Heart left ventricle (tissue), 16 donors: ENCODE results near the gene MYOF. TPM values are rescaled to one million over a fixed set of nuclear protein-coding genes. Genes with fewer than 3 reads are reported as not detected.

Source experiments
- ATAC-seq, 4 donors: fragments of 200-7000 bp; cut with Tn5 transposase; one replicate each; pipeline ENCODE4 v1.9.1; 2020 to 2022; ENCODE audit warnings: moderate library complexity in 4 of 4, mild to moderate bottlenecking in 3 of 4, moderate number of reproducible peaks in 1 of 4
- DNase-seq, 5 donors: peaks; one replicate each; pipeline ENCODE4 v3.0.0-alpha.2; 2020
- H3K27ac ChIP-seq, 12 donors: fragments of 200-600 bp; sonication (generic) in 4 of 12; one replicate each; pipeline versions ENCODE4 v1.5.0 to v1.8.0; 2016 to 2022; ENCODE audit warnings: mild to moderate bottlenecking in 2 of 12
- H3K27me3 ChIP-seq, 9 donors: fragments of 200-600 bp; sonication (generic) in 2 of 9; one replicate each; pipeline versions ENCODE4 v1.5.1 to v1.8.0; 2016 to 2022; ENCODE audit warnings: mild to moderate bottlenecking in 3 of 9
- H3K36me3 ChIP-seq, 9 donors: fragments of 200-600 bp; sonication (generic) in 2 of 9; one replicate each; pipeline versions ENCODE4 v1.5.0 to v1.8.0; 2018 to 2022; ENCODE audit warnings: mild to moderate bottlenecking in 2 of 9
- H3K4me1 ChIP-seq, 12 donors: fragments of 200-600 bp; sonication (generic) in 4 of 12; one replicate each; pipeline versions ENCODE4 v1.5.0 to v1.8.0; 2016 to 2022; ENCODE audit warnings: mild to moderate bottlenecking in 3 of 12
- H3K4me3 ChIP-seq, 12 donors: fragments of 200-600 bp; sonication (generic) in 4 of 12; one replicate each; pipeline versions ENCODE4 v1.5.0 to v1.8.0; 2017 to 2022; ENCODE audit warnings: mild to moderate bottlenecking in 9 of 12, moderate library complexity in 4 of 12
- H3K9me3 ChIP-seq, 12 donors: fragments of 200-600 bp; sonication (generic) in 4 of 12; one replicate each; pipeline versions ENCODE4 v1.5.0 to v1.8.0; 2016 to 2022; ENCODE audit warnings: mild to moderate bottlenecking in 1 of 12
- POLR2A ChIP-seq, 2 donors: fragments of 450-650 bp; IDR thresholded peaks; one replicate each; pipeline ENCODE4 v1.6.1; 2017; ENCODE audit warnings: antibody characterized with exemption in 2 of 2, mild to moderate bottlenecking in 2 of 2, moderate library complexity in 2 of 2
- WGBS, 4 donors: extraction: QIAGEN DNeasy Blood & Tissue Kit in 2 of 4; methylation state at CpG; one replicate each; pipeline versions ENCODE4 v1.1.5 to v1.1.7; 2013 to 2018; 5-methylcytosine and 5-hydroxymethylcytosine counted together
- intact Hi-C, 10 donors: fragments of 100-400 bp; cut with DNase I; formaldehyde crosslinking; loops; one replicate each; pipeline versions ENCODE4 v1.11.1 to v1.14.2; 2022
- polyA plus RNA-seq, 2 donors: library from polyadenylated mRNA; stranded (reverse); fragments of 200-250 nt; gene quantifications; one replicate each; pipeline ENCODE4 v1.2.3, GENCODE V29; 2013
- total RNA-seq, 9 donors: library from RNA; depleted of rRNA in 2 of 9; stranded (reverse); fragments of >200 nt in 2 of 9; fragmentation: NEBNext Ultra II Directional in 3 of 9; extraction: Animal tissue kit (Norgen Biotek cat#: 25700) in 3 of 9; gene quantifications; one replicate each; pipeline versions ENCODE4 v1.1.0 to v1.2.4, GENCODE V29; 2016 to 2023
- TF ChIP-seq, protein P1 (sequence below), 12 donors: fragments of 200-600 bp; sonication (generic) in 4 of 12; IDR thresholded peaks; one replicate each; pipeline versions ENCODE4 v1.5.0 to v1.8.0; 2018 to 2022; ENCODE audit warnings: antibody characterized with exemption in 12 of 12, mild to moderate bottlenecking in 5 of 12
- donor health status: ischemic (EF 13 %, LVEDD 7.1; RV severe dilation, severe dysfunction).
- donor health status: healthy with polysubstance abuse.
- donor health status: DM: no; HTN: yes; CAD: no.
- donor health status: DM: no; HTN: no; CAD: no.
- donor health status: ischemic (EF 25% LVEDD 6.9; RV normal size, moderate dysfunction).
- donor health status: ischemic (EF 25% LVEDD 5.7; RV mildly dilated, moderate dysfunction).
- donor health status: healthy.
- donor health status: DM: yes; HTN: yes; CAD: no.
- donor health status: ischemic (EF 35%, LVEDD 5.7; RV mildly dilated, moderate dysfunction).
- donor health status: nonischemic (EF 11% LVEDD 7.7; RV severe dilation, severe dysfunction).
- donor health status: DM: yes; HTN: yes; CAD: no.
- donor health status: PGD.
- donor health status: ischemic (EF 29% LVEDD 5.4; RV normal size, mild dysfunction).
- donor health status: nonischemic (EF 23%, LVEDD 6.1; RV moderate dilation, normal function).

The MYOF gene
- total and polyA plus RNA-seq, 11 donors = 13.2 to 64.5 (median 21.6) TPM

DNA sequence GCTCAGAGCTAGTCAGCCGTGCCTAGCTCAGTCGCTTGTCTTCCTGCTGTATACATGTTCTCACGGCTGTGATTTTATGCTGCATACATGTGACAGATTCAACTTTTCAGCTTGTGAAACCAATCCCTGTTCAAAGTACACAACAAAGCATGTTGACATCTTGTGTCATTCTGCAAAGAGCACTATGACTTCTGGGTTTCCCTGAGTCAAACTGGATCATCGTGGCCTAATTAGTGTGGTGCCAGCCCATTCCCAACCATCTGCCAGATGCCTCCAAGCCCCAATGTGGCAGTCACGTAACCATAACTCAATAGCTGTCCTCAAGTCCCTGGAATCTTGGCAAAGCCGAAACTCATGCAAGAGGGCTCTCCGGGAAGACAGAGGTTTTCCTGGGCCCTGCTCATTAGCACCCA, 144.8 kb downstream of the MYOF start:
- DNase-seq = no peak
- Histone ChIP-seq H3K9me3 (no peaks in the 10 kb centered on the region), H3K27me3 (no peaks in the 10 kb centered on the region), H3K4me1 (no peaks in the 10 kb centered on the region), H3K27ac (no peak overlapping the region), H3K36me3 (peaks cover 0 to 99% (median 94%) of the 10 kb centered on the region in 9 donors), H3K4me3 (no peak overlapping the region)
- ATAC-seq = no peak
- intact Hi-C loops = no loop called here
- TF ChIP-seq, protein P1, sequence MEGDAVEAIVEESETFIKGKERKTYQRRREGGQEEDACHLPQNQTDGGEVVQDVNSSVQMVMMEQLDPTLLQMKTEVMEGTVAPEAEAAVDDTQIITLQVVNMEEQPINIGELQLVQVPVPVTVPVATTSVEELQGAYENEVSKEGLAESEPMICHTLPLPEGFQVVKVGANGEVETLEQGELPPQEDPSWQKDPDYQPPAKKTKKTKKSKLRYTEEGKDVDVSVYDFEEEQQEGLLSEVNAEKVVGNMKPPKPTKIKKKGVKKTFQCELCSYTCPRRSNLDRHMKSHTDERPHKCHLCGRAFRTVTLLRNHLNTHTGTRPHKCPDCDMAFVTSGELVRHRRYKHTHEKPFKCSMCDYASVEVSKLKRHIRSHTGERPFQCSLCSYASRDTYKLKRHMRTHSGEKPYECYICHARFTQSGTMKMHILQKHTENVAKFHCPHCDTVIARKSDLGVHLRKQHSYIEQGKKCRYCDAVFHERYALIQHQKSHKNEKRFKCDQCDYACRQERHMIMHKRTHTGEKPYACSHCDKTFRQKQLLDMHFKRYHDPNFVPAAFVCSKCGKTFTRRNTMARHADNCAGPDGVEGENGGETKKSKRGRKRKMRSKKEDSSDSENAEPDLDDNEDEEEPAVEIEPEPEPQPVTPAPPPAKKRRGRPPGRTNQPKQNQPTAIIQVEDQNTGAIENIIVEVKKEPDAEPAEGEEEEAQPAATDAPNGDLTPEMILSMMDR (IDR thresholded peaks at IDR 0.05) = no peak
- TF ChIP-seq POLR2A (IDR thresholded peaks at IDR 0.05) = no peak
- WGBS, 4 donors = 83 to 94% (median 90%) methylated on average over 7 of the region's 7 CpGs

DNA sequence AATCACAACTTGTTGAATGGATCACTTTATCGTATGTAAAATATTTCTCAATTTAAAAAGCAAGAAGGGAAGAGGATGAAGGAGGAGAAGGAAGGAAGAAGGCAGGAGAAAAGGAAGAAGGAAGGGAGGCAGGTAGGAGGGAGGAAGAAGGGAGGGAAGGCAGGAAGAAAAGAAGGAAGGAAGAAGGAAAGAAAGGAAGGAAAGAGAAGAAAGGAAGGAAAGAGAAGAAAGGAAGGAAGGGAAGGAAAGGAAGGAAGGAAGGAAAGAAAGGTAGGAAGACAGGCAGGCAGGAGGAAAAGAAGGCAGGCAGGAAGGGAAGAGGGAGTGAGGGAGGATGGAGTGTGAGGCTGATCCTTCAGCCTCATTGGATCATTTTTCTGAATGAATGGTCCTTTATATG, 145.5 kb downstream of the MYOF start:
- H3K36me3 ChIP-seq = peaks cover 0 to 98% (median 91%) of the 10 kb centered on the region in 9 donors
- ATAC-seq = no peak

DNA sequence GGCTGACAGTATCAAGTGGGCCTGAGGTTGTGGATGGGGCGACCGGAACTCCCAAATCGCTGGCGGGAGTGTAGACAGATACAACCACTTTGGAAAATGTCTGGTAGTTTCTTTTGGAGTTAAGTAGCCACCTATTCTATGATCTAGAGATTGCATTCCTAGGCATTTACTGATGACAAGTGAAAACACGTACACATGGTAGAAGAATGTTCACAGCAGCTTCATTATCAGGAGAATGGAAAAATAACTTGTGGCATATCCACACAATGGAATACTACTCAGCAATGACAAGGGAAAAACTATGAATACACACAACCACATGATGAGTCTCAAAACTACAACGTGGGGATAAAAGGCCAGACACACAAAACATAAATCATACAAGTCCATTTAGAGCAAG, 146.0 kb downstream of the MYOF start:
- Histone ChIP-seq H3K27ac (no peak overlapping the region), H3K4me3 (no peak overlapping the region), H3K27me3 (no peaks in the 10 kb centered on the region), H3K4me1 (no peaks in the 10 kb centered on the region), H3K36me3 (peaks cover 0 to 97% (median 91%) of the 10 kb centered on the region in 9 donors), H3K9me3 (no peaks in the 10 kb centered on the region)
- no peak for ATAC-seq
- TF ChIP-seq, protein P1 (IDR thresholded peaks at IDR 0.05) = no peak
- TF ChIP-seq POLR2A (IDR thresholded peaks at IDR 0.05) = no peak
- no peak for DNase-seq
- WGBS, 4 donors = 92 to 93% (median 92%) methylated on average over 6 of the region's 6 CpGs
- intact Hi-C loops = no loop called here

More for the DNA sequence above, 145.5 kb downstream of the MYOF start:
- H3K4me1 ChIP-seq = no peaks in the 10 kb centered on the region
- H3K4me3 ChIP-seq = no peak overlapping the region
- intact Hi-C loops = no loop called here
- H3K9me3 ChIP-seq = no peaks in the 10 kb centered on the region
- WGBS, 4 donors = 92 to 95% (median 93%) methylated on average over 1 of the region's 1 CpG
- no peak for DNase-seq
- no peak overlapping the region for H3K27ac ChIP-seq
- TF ChIP-seq POLR2A (IDR thresholded peaks at IDR 0.05) = no peak
- H3K27me3 ChIP-seq = no peaks in the 10 kb centered on the region

DNA sequence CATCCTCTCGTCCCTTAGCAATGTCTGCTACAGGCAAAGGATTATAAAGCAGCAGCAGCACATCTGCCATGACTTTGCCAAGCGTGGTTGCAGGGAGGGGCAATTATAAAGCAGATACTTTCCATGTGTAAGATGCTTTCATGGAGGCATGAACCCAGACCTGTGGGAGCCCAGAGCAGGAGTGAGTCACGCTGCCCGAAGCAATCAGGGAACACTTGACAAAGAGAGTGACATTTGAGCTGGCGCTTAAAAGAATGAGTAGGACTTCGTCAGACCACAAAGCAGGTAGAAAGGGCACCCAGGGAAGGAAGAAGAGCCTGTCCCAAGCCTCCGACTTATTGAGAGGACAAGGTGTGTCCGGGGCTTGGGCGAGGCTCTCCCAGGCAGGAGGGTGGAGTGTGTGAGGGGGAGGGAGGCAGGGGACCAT, 147.2 kb downstream of the MYOF start:
- no peak overlapping the region for H3K4me3 ChIP-seq
- H3K36me3 ChIP-seq = peaks cover 0 to 97% (median 91%) of the 10 kb centered on the region in 9 donors
- H3K27ac ChIP-seq = no peak overlapping the region
- DNase-seq (no peak), ATAC-seq (peak in 1 of 4 donors; percentile 44)
- no peaks in the 10 kb centered on the region for H3K27me3 ChIP-seq
- TF ChIP-seq, protein P1 (IDR thresholded peaks at IDR 0.05) = no peak
- TF ChIP-seq POLR2A (IDR thresholded peaks at IDR 0.05) = no peak
- no peaks in the 10 kb centered on the region for H3K9me3 ChIP-seq
- intact Hi-C loops = no loop called here
- WGBS, 4 donors = 87 to 89% (median 87%) methylated on average over 9 of the region's 9 CpGs
- no peaks in the 10 kb centered on the region for H3K4me1 ChIP-seq

DNA sequence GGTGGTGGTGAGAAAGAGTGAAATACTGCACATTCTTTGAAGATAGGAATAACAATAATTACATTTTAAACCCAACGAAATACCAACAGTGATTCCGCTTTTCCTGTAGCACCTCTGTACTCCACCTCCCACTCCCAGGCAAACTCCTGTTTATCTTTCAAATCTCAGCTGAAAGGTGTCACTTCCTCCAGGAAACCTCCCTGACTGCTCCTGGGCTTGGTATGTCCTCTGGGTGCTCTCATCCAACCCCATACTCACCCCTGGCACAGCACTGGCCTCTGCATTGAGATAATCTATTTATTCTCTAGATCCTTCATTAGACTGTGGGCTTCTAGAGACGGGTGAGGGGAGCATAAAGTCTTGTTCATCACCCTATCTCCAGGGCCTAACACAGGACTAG, 148.0 kb downstream of the MYOF start:
- intact Hi-C loops = no loop called here
- Histone ChIP-seq H3K36me3 (peaks cover 0 to 98% (median 91%) of the 10 kb centered on the region in 9 donors), H3K4me3 (no peak overlapping the region), H3K27me3 (no peaks in the 10 kb centered on the region), H3K9me3 (no peaks in the 10 kb centered on the region), H3K4me1 (no peaks in the 10 kb centered on the region), H3K27ac (no peak overlapping the region)
- DNase-seq (no peak), ATAC-seq (no peak)
- TF ChIP-seq POLR2A (IDR thresholded peaks at IDR 0.05) = no peak
- TF ChIP-seq, protein P1 (IDR thresholded peaks at IDR 0.05) = no peak
- 83 to 85% (median 85%) methylated on average over 3 of the region's 3 CpGs for WGBS, 4 donors
